SK-N-SH (cell line): Measurements from ENCODE around the gene NAALADL2. TPM values are rescaled to one million over a fixed set of nuclear protein-coding genes. Genes with fewer than 3 reads are reported as not detected.

ENCODE experiments used
- CTCF ChIA-PET: fragments of 300-600, 350-600 bp; formaldehyde crosslinking; extraction: SDS; loops from one replicate; lab custom pipeline; 2021; lab: Yijun Ruan, JAX
- POLR2A ChIA-PET: fragments of 350-600 bp; sonication (Branson Sonifier 250); formaldehyde crosslinking; extraction: SDS; loops from one replicate; lab custom pipeline; 2020; ENCODE audit warnings: antibody characterized with exemption, inconsistent platforms; lab: Yijun Ruan, JAX
- DNase-seq: peaks from one replicate; pipeline ENCODE4 v3.0.0; 2012
- H2AFZ ChIP-seq: fragments of 200-600 bp; sonication (generic); 2 replicates; pipeline ENCODE4 v1.8.1; 2016; ENCODE audit warnings: antibody characterized with exemption, mild to moderate bottlenecking, low read depth
- H3F3A ChIP-seq: fragments of 200-600 bp; sonication (generic); replicated peaks from 2 replicates; pipeline ENCODE3; 2016; ENCODE audit warnings: antibody characterized with exemption, mild to moderate bottlenecking; ENCODE audit not compliant: insufficient read depth
- H3K27ac ChIP-seq, 2 experiments: fragments of 200-500 bp in 1 of 2; fragments of 200-600 bp in 1 of 2; sonication (Bioruptor generic) in 1 of 2; sonication (generic), shearing (Covaris generic) in 1 of 2; 2 replicates each; pipeline versions ENCODE4 v1.5.1 to v1.6.1; 2014 to 2016; ENCODE audit warnings: low read depth in 2 of 2, inconsistent platforms in 1 of 2, low read length in 1 of 2, mild to moderate bottlenecking in 1 of 2, mixed read lengths in 1 of 2
- H3K27me3 ChIP-seq: fragments of 200-600 bp; sonication (generic), shearing (Covaris generic); 2 replicates; pipeline ENCODE4 v1.6.1; 2016; ENCODE audit warnings: mixed run types; ENCODE audit not compliant: insufficient read depth
- H3K36me3 ChIP-seq, 2 experiments: fragments of 200-500 bp in 1 of 2; fragments of 200-600 bp in 1 of 2; sonication (Bioruptor generic) in 1 of 2; sonication (generic) in 1 of 2; replicated peaks in 1 of 2; 2 replicates each; pipeline versions ENCODE3 to v1.5.1; 2014 to 2016; ENCODE audit warnings: low read length in 1 of 2, mild to moderate bottlenecking in 1 of 2; ENCODE audit not compliant: insufficient read depth in 2 of 2, control insufficient read depth in 1 of 2
- H3K4me1 ChIP-seq, 2 experiments: fragments of 200-500 bp in 1 of 2; fragments of 200-600 bp in 1 of 2; sonication (Bioruptor generic) in 1 of 2; sonication (generic), shearing (Covaris generic) in 1 of 2; 2 replicates each; pipeline versions ENCODE4 v1.5.1 to v1.6.1; 2014 to 2016; ENCODE audit warnings: low read depth in 1 of 2, low read length in 1 of 2, mixed run types in 1 of 2; ENCODE audit not compliant: insufficient read depth in 2 of 2, control insufficient read depth in 1 of 2
- H3K4me2 ChIP-seq: fragments of 200-600 bp; sonication (generic), shearing (Covaris generic); 2 replicates; pipeline ENCODE4 v1.6.1; 2017; ENCODE audit warnings: mixed run types
- H3K4me3 ChIP-seq, 2 experiments: fragments of 200-500 bp in 1 of 2; fragments of 200-600 bp in 1 of 2; sonication (Bioruptor generic) in 1 of 2; sonication (generic), shearing (Covaris generic) in 1 of 2; 2 replicates each; pipeline versions ENCODE4 v1.5.1 to v1.8.1; 2014 to 2016; ENCODE audit warnings: low read depth in 2 of 2, inconsistent platforms in 1 of 2, low read length in 1 of 2, mild to moderate bottlenecking in 1 of 2, mixed read lengths in 1 of 2, moderate library complexity in 1 of 2
- H3K79me2 ChIP-seq: fragments of 200-600 bp; sonication (generic); 2 replicates; pipeline ENCODE4 v1.8.1; 2017; ENCODE audit warnings: mild to moderate bottlenecking; ENCODE audit not compliant: insufficient read depth
- H3K9ac ChIP-seq: fragments of 200-600 bp; sonication (generic); 2 replicates; pipeline ENCODE4 v1.6.1; 2017; ENCODE audit warnings: mixed run types
- H3K9me2 ChIP-seq: fragments of 200-600 bp; sonication (generic); 2 replicates; pipeline ENCODE4 v1.6.1; 2017; ENCODE audit warnings: mixed run types
- H3K9me3 ChIP-seq: fragments of 200-600 bp; sonication (generic); 2 replicates; pipeline ENCODE4 v1.6.1; 2017; ENCODE audit warnings: mixed run types, mild to moderate bottlenecking, moderate library complexity
- H4K20me1 ChIP-seq: fragments of 200-600 bp; sonication (generic); 2 replicates; pipeline ENCODE4 v1.6.1; 2017; ENCODE audit warnings: mild to moderate bottlenecking, mixed run types; ENCODE audit not compliant: insufficient read depth
- CHD2 ChIP-seq: fragments of 150-350 bp; IDR thresholded peaks from 2 replicates; pipeline ENCODE4 v1.6.1; 2018; ENCODE audit warnings: low read length; ENCODE audit not compliant: partially characterized antibody
- CTCF ChIP-seq: fragments of 200-600 bp; sonication (generic); IDR thresholded peaks from 2 replicates; pipeline ENCODE4 v1.6.1; 2017; ENCODE audit warnings: antibody characterized with exemption, mild to moderate bottlenecking, moderate library complexity
- ELF1 ChIP-seq: IDR thresholded peaks from 2 replicates; pipeline ENCODE4 v1.4.0; 2012
- EP300 ChIP-seq, 2 experiments: IDR thresholded peaks; 2 replicates each; pipeline versions ENCODE4 v1.4.0 to v1.6.1; 2012; ENCODE audit warnings: borderline replicate concordance in 1 of 2, low read depth in 1 of 2, low read length in 1 of 2
- EZH2phosphoT487 ChIP-seq: fragments of 200-600 bp; sonication (generic); IDR thresholded peaks from 2 replicates; pipeline ENCODE4 v1.6.1; 2017; ENCODE audit warnings: low read depth, mixed run types, mild to moderate bottlenecking, antibody characterized with exemption, moderate library complexity, borderline replicate concordance
- FOSL2 ChIP-seq: IDR thresholded peaks from 2 replicates; pipeline ENCODE4 v1.4.0; 2012; ENCODE audit warnings: low read depth, mild to moderate bottlenecking, moderate library complexity, borderline replicate concordance
- GABPA ChIP-seq: IDR thresholded peaks from 2 replicates; pipeline ENCODE4 v1.4.0; 2012; ENCODE audit warnings: low read depth, mild to moderate bottlenecking
- JUND ChIP-seq: IDR thresholded peaks from 2 replicates; pipeline ENCODE4 v1.4.0; 2012
- MAX ChIP-seq: IDR thresholded peaks from 2 replicates; pipeline ENCODE4 v1.4.0; 2012; ENCODE audit warnings: low read depth
- MEF2A ChIP-seq: IDR thresholded peaks from 2 replicates; pipeline ENCODE4 v1.4.0; 2012; ENCODE audit warnings: low read depth, borderline replicate concordance
- MXI1 ChIP-seq: IDR thresholded peaks from 2 replicates; pipeline ENCODE4 v1.6.1; 2012; ENCODE audit warnings: mild to moderate bottlenecking, low read depth, low read length, improper control_type of control experiment
- NFIC ChIP-seq: IDR thresholded peaks from 2 replicates; pipeline ENCODE4 v1.4.0; 2012; ENCODE audit warnings: borderline replicate concordance
- POLR2AphosphoS5 ChIP-seq: IDR thresholded peaks from 2 replicates; pipeline ENCODE4 v1.6.1; 2012; ENCODE audit warnings: low read depth, low read length
- RAD21 ChIP-seq: IDR thresholded peaks from 2 replicates; pipeline ENCODE4 v1.6.1; 2012; ENCODE audit warnings: mild to moderate bottlenecking, low read length
- RCOR1 ChIP-seq: fragments of 150-350 bp; IDR thresholded peaks from 2 replicates; pipeline ENCODE4 v1.6.1; 2017; ENCODE audit warnings: antibody characterized with exemption, low read length
- REST ChIP-seq: IDR thresholded peaks from 2 replicates; pipeline ENCODE4 v1.6.1; 2012; ENCODE audit warnings: mild to moderate bottlenecking, low read depth, low read length, moderate library complexity
- RFX5 ChIP-seq: IDR thresholded peaks from 2 replicates; pipeline ENCODE4 v1.6.1; 2012; ENCODE audit warnings: mild to moderate bottlenecking, improper control_type of control experiment, low read length
- SIN3A ChIP-seq: IDR thresholded peaks from 2 replicates; pipeline ENCODE4 v1.6.1; 2012; ENCODE audit warnings: low read depth, mild to moderate bottlenecking, low read length, moderate library complexity, borderline replicate concordance
- SMC3 ChIP-seq: IDR thresholded peaks from 2 replicates; pipeline ENCODE4 v1.6.1; 2012; ENCODE audit warnings: low read depth, low read length, improper control_type of control experiment
- TEAD4 ChIP-seq: IDR thresholded peaks from 2 replicates; pipeline ENCODE4 v1.4.0; 2012; ENCODE audit warnings: mild to moderate bottlenecking, borderline replicate concordance; ENCODE audit not compliant: insufficient read depth
- USF1 ChIP-seq: IDR thresholded peaks from 2 replicates; pipeline ENCODE4 v1.4.0; 2012; ENCODE audit warnings: low read depth, borderline replicate concordance
- USF2 ChIP-seq: fragments of 150-350 bp; IDR thresholded peaks from 2 replicates; pipeline ENCODE4 v1.6.1; 2017; ENCODE audit warnings: antibody characterized with exemption, low read length, low read depth, borderline replicate concordance
- YY1 ChIP-seq: IDR thresholded peaks from 2 replicates; pipeline ENCODE4 v1.4.0; 2012; ENCODE audit warnings: low read depth, mild to moderate bottlenecking
- WGBS: methylation state at CpG from one replicate; pipeline ENCODE4 v1.1.6; 2017; ENCODE audit warnings: low lambda C conversion rate; 5-methylcytosine and 5-hydroxymethylcytosine counted together
- polyA plus RNA-seq, 3 experiments: library from polyadenylated mRNA; depleted of rRNA; stranded (reverse); fragments of >200 nt; gene quantifications; 2 replicates each; pipeline ENCODE4 v1.2.3, GENCODE V29; 2012

Gene NAALADL2
- polyA plus RNA-seq, 1 of the 3 experiments (the other 2 are of a cell fraction): 1.2 TPM

- no peak overlapping the region for H3K9ac ChIP-seq
- no peak overlapping the region for H3K4me3 ChIP-seq
- no peaks in the 10 kb centered on the region for H3K36me3 ChIP-seq
- no peaks in the 10 kb centered on the region for H3K79me2 ChIP-seq
- H3K9me3 ChIP-seq: no peaks in the 10 kb centered on the region
- no peaks in the 10 kb centered on the region for H3K9me2 ChIP-seq
- H2AFZ ChIP-seq: no peak overlapping the region
- no peak for TF ChIP-seq USF2
- TF ChIP-seq POLR2AphosphoS5: no peak
- no peak for TF ChIP-seq FOSL2
- no peak for TF ChIP-seq SMC3
- no peak for TF ChIP-seq EZH2phosphoT487
- TF ChIP-seq NFIC: no peak
- TF ChIP-seq MAX: no peak
- TF ChIP-seq, all 33 proteins: peak for 0
- Histone ChIP-seq H3K4me2 (no peak overlapping the region), H3K4me1 (no peaks in the 10 kb centered on the region; a peak in 1 of 4 replicates), H4K20me1 (no peaks in the 10 kb centered on the region), H3F3A (peaks cover 6% of the 10 kb centered on the region), H3K27ac (no peak overlapping the region), H3K27me3 (no peaks in the 10 kb centered on the region)
- WGBS: 59% methylated on average over 5 of the region's 5 CpGs
- CTCF ChIA-PET: interaction anchor here (0.7 kb wide), 1 partner anchor 143 kb away, joined by 3 read pairs; no protein-coding TSS in a partner anchor
- POLR2A ChIA-PET: no interaction called here
- DNase-seq: no peak
Measured at GRCh38 chr3:175005881-175006280, 146.7 kb downstream of the NAALADL2 start.

- Histone ChIP-seq H3K27ac (no peak overlapping the region), H3K4me1 (no peaks in the 10 kb centered on the region; a peak in 1 of 4 replicates), H3K4me2 (no peak overlapping the region), H3K79me2 (no peaks in the 10 kb centered on the region), H4K20me1 (no peaks in the 10 kb centered on the region), H3K9ac (no peak overlapping the region), H3K36me3 (no peaks in the 10 kb centered on the region), H3K9me2 (no peaks in the 10 kb centered on the region), H2AFZ (no peak overlapping the region), H3K27me3 (no peaks in the 10 kb centered on the region), H3F3A (peaks cover 6% of the 10 kb centered on the region), H3K9me3 (no peaks in the 10 kb centered on the region), H3K4me3 (no peak overlapping the region)
- 95% methylated on average over 1 of the region's 1 CpG for WGBS
- ChIA-PET CTCF (no interaction called here), POLR2A (no interaction called here)
- no peak for DNase-seq
- TF ChIP-seq TEAD4: no peak
- TF ChIP-seq REST: no peak
- TF ChIP-seq YY1: no peak
- no peak for TF ChIP-seq GABPA
- no peak for TF ChIP-seq CTCF
- TF ChIP-seq EZH2phosphoT487: no peak
- TF ChIP-seq EP300 (IDR thresholded peaks at IDR 0.05; ENCODE audit: borderline replicate concordance in 1 of 2, low read depth in 1 of 2, low read length in 1 of 2): no peak
- TF ChIP-seq RAD21: no peak
- no peak for TF ChIP-seq MEF2A
- TF ChIP-seq SIN3A: no peak
- no peak for TF ChIP-seq USF1
- TF ChIP-seq ELF1: no peak
- TF ChIP-seq CHD2: no peak
- no peak for TF ChIP-seq MXI1
- no peak for TF ChIP-seq NFIC
- no peak for TF ChIP-seq JUND
- no peak for TF ChIP-seq SMC3
- TF ChIP-seq RFX5: no peak
- no peak for TF ChIP-seq RCOR1
Measured at GRCh38 chr3:175007306-175007705, 148.2 kb downstream of the NAALADL2 start.
